ENCODE data around the gene RNU7-1.

- TF ChIP-seq CTCF (IDR thresholded peaks at IDR 0.05 in 2 of 3, conservative IDR thresholded peaks at IDR 0.05 in 1 of 3; ENCODE audit: control insufficient read depth in 2 of 3, extremely low read depth in 1 of 3, insufficient read depth in 1 of 3, low read depth in 3 of 3, low read length in 3 of 3) (no peak), ZNF274 (IDR thresholded peaks at IDR 0.05; ENCODE audit: insufficient read depth, insufficient read length) (no peak), POLR2A (IDR thresholded peaks at IDR 0.05; ENCODE audit: low read depth, low read length) (no peak), FOS (IDR thresholded peaks at IDR 0.05; ENCODE audit: borderline replicate concordance, extremely low read depth, insufficient read length) (no peak), NR2C2 (IDR thresholded peaks at IDR 0.05; ENCODE audit: borderline replicate concordance, control insufficient read depth, insufficient read length, low read depth) (no peak), RFX5 (IDR thresholded peaks at IDR 0.05; ENCODE audit: low read depth, low read length) (no peak), RAD21 (IDR thresholded peaks at IDR 0.05; ENCODE audit: insufficient read depth, low read depth, low read length) (no peak), SMARCA5 (IDR thresholded peaks at IDR 0.05) (no peak), RCOR1 (conservative IDR thresholded peaks at IDR 0.05; ENCODE audit: low read depth, low read length) (no peak), POLR2AphosphoS5 (IDR thresholded peaks at IDR 0.05; ENCODE audit: low read length) (no peak), CHD4 (IDR thresholded peaks at IDR 0.05) (no peak)
These were observed 13.9 kb upstream of the RNU7-1 start for GRCh38 chr12:6929466-6930452.

Measured in GM12878 (cell line).